Choroid plexus epithelial cell (primary cell): ENCODE results near the gene SYT15.

ENCODE experiments used
- DNase-seq: peaks from one replicate; pipeline ENCODE4 v3.0.0-alpha.2; 2010; ENCODE audit warnings: low read depth
- H3K4me3 ChIP-seq: 2 replicates; pipeline ENCODE4 v1.5.1; 2011; ENCODE audit warnings: low read depth, mild to moderate bottlenecking, control low read depth, low read length, moderate library complexity
- TF ChIP-seq, protein P1 (sequence below): conservative IDR thresholded peaks from 2 replicates; pipeline ENCODE4 v1.5.1; 2011; ENCODE audit warnings: low read depth, mild to moderate bottlenecking, control low read depth, inconsistent platforms, low read length, moderate library complexity

SYT15 gene

DNA sequence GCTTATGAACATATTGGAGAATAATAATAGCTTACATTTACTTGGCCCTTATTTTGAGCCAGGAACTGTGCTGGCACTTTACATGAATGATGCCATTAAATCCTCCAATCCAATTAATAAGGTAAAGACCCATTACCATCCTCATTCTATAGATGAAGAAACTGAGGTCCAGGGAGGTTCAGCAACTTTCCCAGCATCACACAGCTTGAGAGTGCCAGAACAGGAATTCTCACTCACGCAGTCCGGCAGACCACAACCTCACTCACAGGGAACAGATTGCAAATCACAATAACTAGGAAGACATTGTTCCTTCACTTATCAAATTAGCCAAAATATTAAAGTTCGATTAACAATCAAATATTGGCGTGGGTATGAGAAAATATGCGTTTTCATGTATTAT is 40.8 kb upstream of the SYT15 start:
- TF ChIP-seq, protein P1, sequence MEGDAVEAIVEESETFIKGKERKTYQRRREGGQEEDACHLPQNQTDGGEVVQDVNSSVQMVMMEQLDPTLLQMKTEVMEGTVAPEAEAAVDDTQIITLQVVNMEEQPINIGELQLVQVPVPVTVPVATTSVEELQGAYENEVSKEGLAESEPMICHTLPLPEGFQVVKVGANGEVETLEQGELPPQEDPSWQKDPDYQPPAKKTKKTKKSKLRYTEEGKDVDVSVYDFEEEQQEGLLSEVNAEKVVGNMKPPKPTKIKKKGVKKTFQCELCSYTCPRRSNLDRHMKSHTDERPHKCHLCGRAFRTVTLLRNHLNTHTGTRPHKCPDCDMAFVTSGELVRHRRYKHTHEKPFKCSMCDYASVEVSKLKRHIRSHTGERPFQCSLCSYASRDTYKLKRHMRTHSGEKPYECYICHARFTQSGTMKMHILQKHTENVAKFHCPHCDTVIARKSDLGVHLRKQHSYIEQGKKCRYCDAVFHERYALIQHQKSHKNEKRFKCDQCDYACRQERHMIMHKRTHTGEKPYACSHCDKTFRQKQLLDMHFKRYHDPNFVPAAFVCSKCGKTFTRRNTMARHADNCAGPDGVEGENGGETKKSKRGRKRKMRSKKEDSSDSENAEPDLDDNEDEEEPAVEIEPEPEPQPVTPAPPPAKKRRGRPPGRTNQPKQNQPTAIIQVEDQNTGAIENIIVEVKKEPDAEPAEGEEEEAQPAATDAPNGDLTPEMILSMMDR: no peak
- no peak overlapping the region for H3K4me3 ChIP-seq
- DNase-seq: no peak

DNA sequence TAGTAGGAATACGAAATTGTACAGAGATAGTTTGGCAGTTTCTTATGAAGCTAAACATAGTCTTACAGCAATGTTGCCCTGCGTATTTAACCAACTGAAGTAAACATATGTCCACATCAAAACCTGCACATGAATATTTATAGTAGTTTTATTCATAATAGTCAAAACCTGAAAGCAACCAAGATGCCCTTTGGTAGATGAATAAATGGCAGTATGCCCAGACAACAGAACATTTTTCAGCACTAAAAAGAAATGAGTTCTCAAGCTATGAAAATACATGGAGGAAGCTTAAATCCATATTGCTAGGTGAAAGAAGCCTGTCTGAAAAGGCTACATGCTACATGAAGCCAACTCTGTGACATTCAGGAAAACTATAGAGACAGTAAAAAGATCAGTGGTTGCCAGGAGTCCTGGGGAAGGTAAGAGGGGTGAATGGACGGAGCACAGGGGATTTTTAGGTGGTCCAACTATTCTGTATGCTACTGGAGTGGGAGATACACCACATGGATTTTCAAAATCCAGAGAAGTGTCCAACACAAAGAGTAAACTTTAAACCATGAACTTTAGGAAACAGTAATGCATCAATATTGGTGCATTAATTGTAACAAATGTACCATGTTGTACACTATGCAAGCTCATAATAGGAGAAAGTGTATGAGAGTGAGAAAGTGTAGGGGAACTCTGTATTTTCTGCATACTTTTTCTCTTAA is 40.1 kb upstream of the SYT15 start:
- DNase-seq: peak; percentile 45
- no peak overlapping the region for H3K4me3 ChIP-seq
- TF ChIP-seq, protein P1: no peak

- TF ChIP-seq, protein P1: no peak
- peak; percentile 95 for DNase-seq
- H3K4me3 ChIP-seq: no peak overlapping the region
Observed at GRCh38 chr10:46539596-46540411, 39.1 kb upstream of the SYT15 start.

- H3K4me3 ChIP-seq: peak overlapping the region; percentile 56
- TF ChIP-seq, protein P1: no peak
- DNase-seq: peak; percentile 45
Observed at GRCh38 chr10:46540412-46541016, 38.4 kb upstream of the SYT15 start.

GRCh38 chr10:46541017-46541661 is 37.8 kb upstream of the SYT15 start:
- H3K4me3 ChIP-seq: peak overlapping the region; percentile 56
- TF ChIP-seq, protein P1: peak; percentile 34
- DNase-seq: peak; percentile 49

DNA sequence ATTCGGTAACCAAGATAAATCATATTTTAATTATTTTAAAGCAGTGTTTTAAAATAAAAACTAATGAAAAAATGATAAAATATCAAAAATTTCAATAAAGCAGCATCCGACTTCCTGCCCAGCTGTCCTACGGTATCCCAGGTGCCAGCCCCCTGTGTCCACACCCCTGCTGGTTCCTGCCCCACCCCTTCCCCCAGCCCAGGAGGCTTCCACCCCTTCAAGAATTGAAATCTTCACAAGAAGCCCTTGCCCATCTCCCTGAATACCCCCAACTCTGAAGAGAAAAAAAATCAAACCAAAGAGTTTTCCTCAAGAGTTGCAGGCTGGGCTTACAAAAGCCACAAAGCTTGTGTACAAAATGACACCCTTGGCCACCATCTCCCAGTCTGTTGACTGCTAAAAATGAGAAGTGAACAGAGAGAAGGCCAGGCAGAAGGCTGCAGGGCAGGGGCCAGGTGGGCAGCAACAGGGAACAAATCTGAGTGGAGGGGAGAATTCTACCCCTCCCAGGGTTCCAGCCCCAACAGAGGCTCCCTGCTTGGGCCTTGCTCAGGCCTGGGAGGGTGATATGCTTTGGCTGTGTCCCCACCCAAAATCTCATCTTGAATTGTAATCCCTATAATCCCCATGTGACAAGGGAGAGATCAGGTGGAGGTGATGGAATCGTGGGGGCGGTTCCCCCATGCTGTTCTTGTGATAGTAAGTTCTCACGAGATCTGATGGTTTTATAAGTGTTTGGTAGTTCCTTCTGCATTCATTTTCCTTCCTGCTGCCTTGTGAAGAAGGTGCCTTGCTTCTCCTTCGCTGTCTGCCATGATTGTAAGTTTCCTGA is 37.0 kb upstream of the SYT15 start:
- H3K4me3 ChIP-seq: peak overlapping the region; percentile 56
- DNase-seq: no peak
- TF ChIP-seq, protein P1: no peak
